H1 (cell line): ENCODE results near the gene FGF14. TPM values are rescaled to one million over a fixed set of nuclear protein-coding genes. Genes with fewer than 3 reads are reported as not detected.

ENCODE experiments used
- CTCF ChIA-PET: fragments of 300-600 bp; sonication (Branson Sonifier 250); formaldehyde crosslinking; loops from one replicate; lab custom pipeline; 2021; ENCODE audit not compliant: partially characterized antibody; lab: Charles Lee
- POLR2A ChIA-PET: fragments of 300-600 bp; sonication (Branson Sonifier 250); formaldehyde crosslinking; loops from one replicate; lab custom pipeline; 2021; ENCODE audit warnings: inconsistent platforms; ENCODE audit not compliant: partially characterized antibody; lab: Charles Lee
- DNase-seq, 2 experiments: peaks; one replicate each; pipeline versions ENCODE4 v3.0.0 to v3.0.0-alpha.2; 2010 to 2022; ENCODE audit warnings: low spot score in 2 of 2, low read depth in 1 of 2, mixed read lengths in 1 of 2
- FAIRE-seq: peaks from 2 replicates; lab custom pipeline; 2011; peaks lifted over from hg19 to GRCh38; lab: Jason Lieb, UNC
- H2AFZ ChIP-seq: 2 replicates; pipeline ENCODE4 v1.8.1; 2012; ENCODE audit warnings: low read length, inconsistent platforms
- H2AK5ac ChIP-seq: 2 replicates; pipeline ENCODE4 v1.6.1; 2013; ENCODE audit warnings: low read depth, low read length
- H2BK120ac ChIP-seq: replicated peaks from 2 replicates; pipeline ENCODE3; 2013; ENCODE audit warnings: low read depth, low read length, inconsistent platforms
- H2BK12ac ChIP-seq: 2 replicates; pipeline ENCODE4 v1.6.1; 2013; ENCODE audit warnings: low read depth, low read length
- H2BK15ac ChIP-seq: 2 replicates; pipeline ENCODE4 v1.6.1; 2013; ENCODE audit warnings: low read length
- H2BK20ac ChIP-seq: 2 replicates; pipeline ENCODE4 v1.6.1; 2013; ENCODE audit warnings: low read length
- H2BK5ac ChIP-seq: 2 replicates; pipeline ENCODE4 v1.6.1; 2013; ENCODE audit warnings: low read depth, low read length
- H3K14ac ChIP-seq: 2 replicates; pipeline ENCODE4 v1.6.1; 2013; ENCODE audit warnings: inconsistent platforms; ENCODE audit not compliant: insufficient read length
- H3K18ac ChIP-seq: 2 replicates; pipeline ENCODE4 v1.6.1; 2013; ENCODE audit warnings: low read length; ENCODE audit errors: extremely low read depth
- H3K23ac ChIP-seq: 2 replicates; pipeline ENCODE4 v1.6.1; 2013; ENCODE audit warnings: inconsistent platforms; ENCODE audit not compliant: insufficient read length
- H3K23me2 ChIP-seq: 2 replicates; pipeline ENCODE4 v1.6.1; 2013; ENCODE audit warnings: low read depth, low read length
- H3K27ac ChIP-seq: 2 replicates; pipeline ENCODE4 v1.6.1; 2011; ENCODE audit warnings: low read depth, low read length, inconsistent platforms
- H3K27me3 ChIP-seq, 4 experiments: replicated peaks in 1 of 4; 1 replicate in 1 of 4; 2 replicates in 3 of 4; pipeline versions ENCODE4 v1.6.1 to v1.8.1; 2011 to 2013; ENCODE audit warnings: low read length in 3 of 4, mild to moderate bottlenecking in 3 of 4, inconsistent platforms in 2 of 4, mixed read lengths in 2 of 4, moderate library complexity in 1 of 4; ENCODE audit not compliant: control insufficient read depth in 3 of 4, insufficient read depth in 3 of 4; ENCODE audit errors: extremely low read depth in 1 of 4
- H3K36me3 ChIP-seq, 4 experiments: 2 replicates each; pipeline versions ENCODE4 v1.6.1 to v1.8.1; 2011 to 2013; ENCODE audit warnings: mild to moderate bottlenecking in 4 of 4, low read length in 3 of 4, moderate library complexity in 2 of 4, control low read depth in 1 of 4, inconsistent platforms in 1 of 4; ENCODE audit not compliant: insufficient read depth in 4 of 4, control insufficient read depth in 2 of 4
- H3K4ac ChIP-seq: replicated peaks from 2 replicates; pipeline ENCODE3; 2013; ENCODE audit warnings: low read length, low read depth, mixed read lengths, inconsistent platforms; ENCODE audit not compliant: insufficient read length
- H3K4me1 ChIP-seq, 4 experiments: replicated peaks in 1 of 4; 1 replicate in 1 of 4; 2 replicates in 3 of 4; pipeline versions ENCODE4 v1.6.1 to v1.8.1; 2011 to 2013; ENCODE audit warnings: low read length in 3 of 4, inconsistent platforms in 2 of 4, mixed read lengths in 1 of 4; ENCODE audit not compliant: insufficient read depth in 4 of 4, control insufficient read depth in 3 of 4
- H3K4me2 ChIP-seq, 2 experiments: 2 replicates each; pipeline versions ENCODE4 v1.6.1 to v1.8.1; 2011 to 2013; ENCODE audit warnings: low read depth in 2 of 2, low read length in 2 of 2, control low read depth in 1 of 2, inconsistent platforms in 1 of 2, mild to moderate bottlenecking in 1 of 2; ENCODE audit not compliant: insufficient read depth in 1 of 2
- H3K4me3 ChIP-seq, 4 experiments: fragments of 200-600, 300-600 bp in 1 of 4; sonication (generic), shearing (Covaris generic), sonication (Bioruptor Twin) in 1 of 4; 2 replicates each; pipeline versions ENCODE4 v1.5.1 to v1.8.1; 2011 to 2016; ENCODE audit warnings: low read length in 4 of 4, low read depth in 3 of 4, control low read depth in 2 of 4, inconsistent platforms in 2 of 4, mild to moderate bottlenecking in 2 of 4, mixed read lengths in 1 of 4, moderate library complexity in 1 of 4; ENCODE audit not compliant: insufficient read depth in 2 of 4; ENCODE audit errors: extremely low read depth in 1 of 4
- H3K56ac ChIP-seq: replicated peaks from 2 replicates; pipeline ENCODE3; 2013; ENCODE audit warnings: low read depth, mild to moderate bottlenecking, mixed read lengths, low read length, inconsistent platforms; ENCODE audit not compliant: insufficient read length
- H3K79me1 ChIP-seq: 2 replicates; pipeline ENCODE4 v1.6.1; 2013; ENCODE audit warnings: low read depth, low read length, control low read depth
- H3K79me2 ChIP-seq, 2 experiments: 2 replicates each; pipeline versions ENCODE4 v1.6.1 to v1.8.1; 2012 to 2013; ENCODE audit warnings: low read length in 2 of 2, mild to moderate bottlenecking in 2 of 2, inconsistent platforms in 1 of 2; ENCODE audit not compliant: insufficient read depth in 2 of 2, control insufficient read depth in 1 of 2
- H3K9ac ChIP-seq, 4 experiments: replicated peaks in 1 of 4; 1 replicate in 1 of 4; 2 replicates in 3 of 4; pipeline versions ENCODE4 v1.6.1 to v1.8.1; 2011 to 2013; ENCODE audit warnings: low read depth in 3 of 4, low read length in 3 of 4, control low read depth in 2 of 4, mild to moderate bottlenecking in 2 of 4, moderate library complexity in 2 of 4, inconsistent platforms in 1 of 4; ENCODE audit errors: extremely low read depth in 1 of 4
- H3K9me3 ChIP-seq, 2 experiments: 2 replicates each; pipeline versions ENCODE4 v1.6.1 to v1.8.1; 2012 to 2013; ENCODE audit warnings: mild to moderate bottlenecking in 2 of 2, moderate library complexity in 2 of 2, control low read depth in 1 of 2, inconsistent platforms in 1 of 2, low read depth in 1 of 2, low read length in 1 of 2, mixed read lengths in 1 of 2; ENCODE audit not compliant: insufficient read depth in 2 of 2
- H4K20me1 ChIP-seq, 2 experiments: replicated peaks in 1 of 2; 2 replicates each; pipeline versions ENCODE3 to v1.8.1; 2011 to 2013; ENCODE audit warnings: inconsistent platforms in 2 of 2, low read length in 2 of 2, mild to moderate bottlenecking in 1 of 2; ENCODE audit not compliant: insufficient read depth in 2 of 2, control insufficient read depth in 1 of 2
- H4K5ac ChIP-seq: 2 replicates; pipeline ENCODE4 v1.6.1; 2013; ENCODE audit warnings: low read length, low read depth, mixed read lengths, inconsistent platforms; ENCODE audit not compliant: insufficient read length
- H4K8ac ChIP-seq: 2 replicates; pipeline ENCODE4 v1.8.0; 2013; ENCODE audit warnings: mild to moderate bottlenecking, moderate library complexity, low read length, inconsistent platforms; ENCODE audit not compliant: insufficient read depth; ENCODE audit errors: extremely low read depth
- H4K91ac ChIP-seq: replicated peaks from 2 replicates; pipeline ENCODE3; 2013; ENCODE audit warnings: low read length, mixed read lengths, inconsistent platforms; ENCODE audit not compliant: insufficient read length
- EGR1 ChIP-seq: IDR thresholded peaks from 2 replicates; pipeline ENCODE4 v1.6.1; 2011; ENCODE audit warnings: low read depth, low read length, borderline replicate concordance
- FOSL1 ChIP-seq: IDR thresholded peaks from 2 replicates; pipeline ENCODE4 v1.6.1; 2011; ENCODE audit warnings: mild to moderate bottlenecking, low read depth, low read length, moderate library complexity; ENCODE audit not compliant: insufficient read depth
- JUN ChIP-seq: IDR thresholded peaks from 2 replicates; pipeline ENCODE4 v1.6.1; 2011; ENCODE audit warnings: low read depth, mild to moderate bottlenecking, improper control_type of control experiment, low read length
- KDM1A ChIP-seq: fragments of 200-600, 300-600 bp; sonication (generic); IDR thresholded peaks from 2 replicates; pipeline ENCODE4 v1.7.1; 2016; ENCODE audit warnings: mild to moderate bottlenecking, low read length, borderline replicate concordance
- NANOG ChIP-seq: IDR thresholded peaks from 2 replicates; pipeline ENCODE4 v1.6.1; 2011; ENCODE audit warnings: low read length, low read depth, mild to moderate bottlenecking, inconsistent platforms; ENCODE audit not compliant: insufficient read depth, poor library complexity, severe bottlenecking
- POU5F1 ChIP-seq: IDR thresholded peaks from 2 replicates; pipeline ENCODE4 v1.6.1; 2011; ENCODE audit warnings: low read depth, mild to moderate bottlenecking, low read length, moderate library complexity
- TAF7 ChIP-seq: optimal IDR thresholded peaks from 2 replicates; pipeline ENCODE3; 2011; ENCODE audit warnings: low read depth, mild to moderate bottlenecking, inconsistent platforms, low read length, moderate library complexity, borderline replicate concordance
- YY1 ChIP-seq: IDR thresholded peaks from 2 replicates; pipeline ENCODE4 v1.6.1; 2011; ENCODE audit warnings: low read depth, mild to moderate bottlenecking, low read length
- WGBS, 2 experiments: shearing (Covaris generic) in 1 of 2; methylation state at CpG; one replicate each; pipeline versions ENCODE4 v1.1.6 to v1.1.7; 2013 to 2015; ENCODE audit warnings: low lambda C conversion rate in 2 of 2, mixed read lengths in 2 of 2, inconsistent platforms in 1 of 2, low coverage in 1 of 2, missing lambda C conversion rate in 1 of 2; ENCODE audit not compliant: insufficient replicate concordance in 2 of 2, insufficient coverage in 1 of 2, insufficient read length in 1 of 2; ENCODE audit errors: extremely low coverage in 1 of 2, missing lambda C conversion rate in 1 of 2; 5-methylcytosine and 5-hydroxymethylcytosine counted together
- polyA plus RNA-seq, 7 experiments: library from polyadenylated mRNA; depleted of rRNA in 3 of 7; stranded (reverse) in 5 of 7; unstranded in 2 of 7; fragments of >200 nt in 5 of 7; fragments of 200-250 nt in 2 of 7; gene quantifications; 1 replicate in 5 of 7; 2 replicates in 1 of 7; 4 replicates in 1 of 7; pipeline versions ENCODE4 v1.2.1 to v1.2.3, GENCODE V29; 2011 to 2013; ENCODE audit warnings: missing spikeins in 2 of 7, mixed read lengths in 2 of 7
- total RNA-seq: library from RNA; stranded (reverse); fragmentation: NEBNext Ultra II Directional; extraction: Animal tissue kit (Norgen Biotek cat#: 25700); gene quantifications from 2 replicates; pipeline ENCODE4 v1.2.1, GENCODE V29; 2021

FGF14 gene
- total and polyA plus RNA-seq, 2 of the 8 experiments (the other 6 are each of a cell fraction or from before 2014, with no cell fraction given) = 0.05 to 0.58 TPM

GRCh38 chr13:101728615-101729014 lies 673.2 kb downstream of the FGF14 start:
- Histone ChIP-seq H3K4me3 (no peak overlapping the region), H3K4me2 (no peak overlapping the region), H2BK5ac (no peak overlapping the region), H3K14ac (no peak overlapping the region), H4K8ac (no peak overlapping the region), H3K4me1 (no peaks in the 10 kb centered on the region), H3K23me2 (no peaks in the 10 kb centered on the region), H4K91ac (no peak overlapping the region), H3K23ac (no peak overlapping the region), H3K9me3 (no peaks in the 10 kb centered on the region), H3K18ac (no peak overlapping the region), H3K56ac (no peak overlapping the region), H2BK120ac (no peak overlapping the region), H2BK20ac (no peak overlapping the region), H3K79me1 (no peaks in the 10 kb centered on the region), H2AK5ac (no peak overlapping the region), H4K5ac (no peak overlapping the region), H3K4ac (no peak overlapping the region), H4K20me1 (no peaks in the 10 kb centered on the region), H3K27me3 (no peaks in the 10 kb centered on the region), H2BK15ac (no peak overlapping the region), H3K27ac (no peak overlapping the region), H2BK12ac (no peak overlapping the region), H3K9ac (no peak overlapping the region), H3K79me2 (no peaks in the 10 kb centered on the region), H2AFZ (no peak overlapping the region), H3K36me3 (no peaks in the 10 kb centered on the region)
- FAIRE-seq = no peak
- DNase-seq = no peak
- CTCF ChIA-PET = no interaction called here
- WGBS, 2 experiments = 97% methylated on average over 3 of the region's 3 CpGs; no CpG with 5 or more reads in 1 of the 2 experiments
- POLR2A ChIA-PET = no interaction called here
- TF ChIP-seq FOSL1 (no peak), JUN (no peak), YY1 (no peak), EGR1 (no peak), TAF7 (no peak), POU5F1 (no peak), KDM1A (no peak), NANOG (no peak)
